NCI-H146 treated with DMSO at 0.1 percent for 48 hours (cell line): ENCODE data around the gene PAFAH1B2.

Experiments
- DNase-seq: peaks from one replicate; lab custom pipeline; 2025; ENCODE audit not compliant: unreplicated experiment; lab: John Stamatoyannopoulos, UW

Gene PAFAH1B2

GRCh38 chr11:117187799-117188481, 43.9 kb downstream of the PAFAH1B2 start:
- no peak for DNase-seq

- no peak for DNase-seq
Observed at GRCh38 chr11:117188620-117189081, 44.6 kb downstream of the PAFAH1B2 start.

- DNase-seq = no peak
Observed at GRCh38 chr11:117189191-117189940, 45.3 kb downstream of the PAFAH1B2 start.

- no peak for DNase-seq
Observed at GRCh38 chr11:117189941-117190544, 46.0 kb downstream of the PAFAH1B2 start.

- no peak for DNase-seq
Observed at GRCh38 chr11:117191680-117192400, 47.8 kb downstream of the PAFAH1B2 start.

- DNase-seq = no peak
Observed at GRCh38 chr11:117192401-117192875, 48.4 kb downstream of the PAFAH1B2 start.

- no peak for DNase-seq
Observed at GRCh38 chr11:117193130-117194020, 49.3 kb downstream of the PAFAH1B2 start.

- no peak for DNase-seq
Observed at GRCh38 chr11:117194267-117194666, 50.2 kb downstream of the PAFAH1B2 start.

GRCh38 chr11:117195258-117195657, 51.2 kb downstream of the PAFAH1B2 start:
- no peak for DNase-seq

GRCh38 chr11:117195761-117196160, 51.7 kb downstream of the PAFAH1B2 start:
- DNase-seq = no peak

- no peak for DNase-seq
Observed at GRCh38 chr11:117197006-117197405, 52.9 kb downstream of the PAFAH1B2 start.

- no peak for DNase-seq
Observed at GRCh38 chr11:117197516-117198456, 53.7 kb downstream of the PAFAH1B2 start.

- DNase-seq = no peak
Observed at GRCh38 chr11:117198613-117199012, 54.5 kb downstream of the PAFAH1B2 start.

- DNase-seq = no peak
Observed at GRCh38 chr11:117199053-117199915, 55.2 kb downstream of the PAFAH1B2 start, which contains the start of gene TAGLN. TSS of gene TAGLN (plus strand) at chr11:117199370. CDS start at chr11:117203014, 3,644 bp downstream.

- no peak for DNase-seq
Observed at GRCh38 chr11:117199916-117200812, 56.1 kb downstream of the PAFAH1B2 start.

- DNase-seq = no peak
Observed at GRCh38 chr11:117200813-117201657, 56.9 kb downstream of the PAFAH1B2 start.
